ENCODE results near the gene CD4. TPM values are rescaled to one million over a fixed set of nuclear protein-coding genes. Genes with fewer than 3 reads are reported as not detected.

CD4 gene
- total and polyA plus RNA-seq, 10 of the 15 experiments (the other 5 are each of a cell fraction or from before 2014, with no cell fraction given), result 0.24 to 1.6 (median 0.69) TPM

GRCh38 chr12:6795088-6795487 is 5.8 kb downstream of the CD4 start:
- CTCF ChIA-PET, result interaction anchor here (1.3 kb wide), 1 partner anchor 11 kb away, joined by 6 read pairs; no protein-coding TSS in a partner anchor
- no TSS peak for BruUV-seq (replicated peaks)
- ATAC-seq, result no peak
- WGBS (ENCODE audit: insufficient coverage, insufficient replicate concordance, low lambda C conversion rate, missing lambda C conversion rate), result 48% methylated on average over 2 of the region's 2 CpGs
- Histone ChIP-seq H3K4me1 (ENCODE audit: control insufficient read depth, insufficient read depth, low read length) (peaks cover 15% of the 10 kb centered on the region), H3K4me2 (ENCODE audit: control insufficient read depth, insufficient read depth) (no peak overlapping the region), H3K36me3 (ENCODE audit: control insufficient read depth in 2 of 2, insufficient read depth in 2 of 2, low read length in 1 of 2) (no peaks in the 10 kb centered on the region), H3K27me3 (replicated peaks in 1 of 2; ENCODE audit: control insufficient read depth in 2 of 2, insufficient read depth in 2 of 2, low read length in 1 of 2) (no peaks in the 10 kb centered on the region; a peak in 1 of 4 replicates), H4K20me1 (ENCODE audit: control insufficient read depth, insufficient read depth) (no peaks in the 10 kb centered on the region), H2AFZ (ENCODE audit: control insufficient read depth, low read depth, low read length) (no peak overlapping the region), H3K27ac (ENCODE audit: control insufficient read depth, insufficient read depth) (no peak overlapping the region), H3K9ac (ENCODE audit: control insufficient read depth, insufficient read depth, low read length) (no peak overlapping the region), H3K9me3 (replicated peaks; ENCODE audit: control insufficient read depth, insufficient read depth, low read length) (no peaks in the 10 kb centered on the region), H3K79me2 (ENCODE audit: control insufficient read depth, insufficient read depth, low read length) (no peaks in the 10 kb centered on the region), H3K4me3 (no peak overlapping the region)
- POLR2A ChIA-PET, result interaction anchor here (0.6 kb wide), 1 partner anchor 355 kb away, joined by 5 read pairs; no protein-coding TSS in a partner anchor
- RAD21 ChIA-PET (ENCODE audit: unreplicated experiment), result no interaction called here
- DNase-seq (ENCODE audit: low read depth, low spot score), result no peak
- intact Hi-C loops (cut with micrococcal nuclease; ENCODE audit: unreplicated experiment), result no loop called here
- SMC1A ChIA-PET (ENCODE audit: uncharacterized antibody, unreplicated experiment), result interaction anchor here (1.2 to 1.8 kb wide), 2 partner anchors 16 to 42 kb away, joined by 4 to 5 read pairs; partner anchors contain the start of gene MLF2
- in situ Hi-C loops (cut with MboI), result no loop called here
- FAIRE-seq, result no peak
- TF ChIP-seq EED (IDR thresholded peaks at IDR 0.05; ENCODE audit: low read depth) (no peak), BCLAF1 (IDR thresholded peaks at IDR 0.05) (no peak), ZNF592 (IDR thresholded peaks at IDR 0.05) (no peak), STAT3 (IDR thresholded peaks at IDR 0.05; ENCODE audit: low read depth, low read length) (no peak), LARP7 (IDR thresholded peaks at IDR 0.05) (no peak), ZBED1 (IDR thresholded peaks at IDR 0.05; ENCODE audit: borderline replicate concordance) (no peak), BMI1 (IDR thresholded peaks at IDR 0.05; ENCODE audit: borderline replicate concordance) (no peak), CBX3 (IDR thresholded peaks at IDR 0.05; ENCODE audit: borderline replicate concordance, low read depth) (no peak), POLR2A (IDR thresholded peaks at IDR 0.05; ENCODE audit: low read depth, low read length) (no peak), CREB1 (IDR thresholded peaks at IDR 0.05; ENCODE audit: low read depth) (no peak), MYC (IDR thresholded peaks at IDR 0.05; ENCODE audit: insufficient read depth, insufficient read length, insufficient replicate concordance, low read length, severe bottlenecking) (no peak), BCL3 (IDR thresholded peaks at IDR 0.05; ENCODE audit: borderline replicate concordance, insufficient read depth, low read depth, low read length, poor library complexity, severe bottlenecking) (no peak), ZNF24 (IDR thresholded peaks at IDR 0.05) (no peak), CHD1 (IDR thresholded peaks at IDR 0.05; ENCODE audit: low read depth, low read length) (no peak), CTCF (IDR thresholded peaks at IDR 0.05 in 2 of 3, conservative IDR thresholded peaks at IDR 0.05 in 1 of 3; ENCODE audit: control insufficient read depth in 2 of 3, extremely low read depth in 1 of 3, insufficient read depth in 1 of 3, low read depth in 3 of 3, low read length in 3 of 3) (no peak)

All from GM12878 (cell line).